OCI-M2 (cell line): Measurements from ENCODE around the gene PSMA7.

Source experiments
- DNase-seq: peaks from one replicate; lab custom pipeline; 2025; ENCODE audit not compliant: unreplicated experiment; lab: John Stamatoyannopoulos, UW

PSMA7 gene

DNA sequence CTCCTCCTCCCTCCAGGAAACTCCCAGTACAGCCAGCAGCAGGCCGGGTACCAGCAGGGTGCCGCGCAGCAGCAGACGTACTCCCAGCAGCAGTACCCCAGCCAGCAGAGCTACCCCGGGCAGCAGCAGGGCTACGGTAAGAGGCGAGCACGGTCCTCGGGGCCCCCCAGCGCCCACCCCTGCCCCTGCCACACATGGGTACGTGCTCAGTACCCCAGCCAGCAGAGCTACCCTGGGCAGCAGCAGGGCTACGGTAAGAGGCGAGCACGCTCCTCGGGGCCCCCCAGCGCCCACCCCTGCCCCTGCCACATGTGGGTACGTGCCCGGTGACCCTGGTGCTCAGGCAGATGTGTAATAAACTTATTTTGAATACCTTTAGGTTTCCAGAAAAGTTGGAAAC lies 29.5 kb upstream of the PSMA7 start:
- no peak for DNase-seq

DNA sequence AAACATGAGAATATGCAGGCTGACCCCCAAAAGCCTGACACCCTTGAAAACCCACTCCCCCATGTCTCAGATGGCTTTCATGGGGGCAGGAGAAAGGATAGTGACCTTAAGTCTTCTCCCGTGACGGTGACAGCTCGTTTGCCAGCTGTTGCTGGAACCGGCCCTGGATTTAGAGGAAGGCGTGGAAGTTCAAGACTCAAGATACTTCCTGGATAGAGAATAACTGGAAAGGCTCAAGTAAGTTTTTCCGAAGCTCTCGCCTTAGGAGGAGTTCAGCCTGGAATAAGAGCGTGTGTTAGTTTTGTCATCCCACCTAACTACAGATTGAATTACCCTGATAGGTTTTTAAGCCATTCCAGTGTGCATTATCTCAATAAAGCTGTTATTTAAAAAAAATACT lies 28.1 kb upstream of the PSMA7 start:
- DNase-seq = no peak

DNA sequence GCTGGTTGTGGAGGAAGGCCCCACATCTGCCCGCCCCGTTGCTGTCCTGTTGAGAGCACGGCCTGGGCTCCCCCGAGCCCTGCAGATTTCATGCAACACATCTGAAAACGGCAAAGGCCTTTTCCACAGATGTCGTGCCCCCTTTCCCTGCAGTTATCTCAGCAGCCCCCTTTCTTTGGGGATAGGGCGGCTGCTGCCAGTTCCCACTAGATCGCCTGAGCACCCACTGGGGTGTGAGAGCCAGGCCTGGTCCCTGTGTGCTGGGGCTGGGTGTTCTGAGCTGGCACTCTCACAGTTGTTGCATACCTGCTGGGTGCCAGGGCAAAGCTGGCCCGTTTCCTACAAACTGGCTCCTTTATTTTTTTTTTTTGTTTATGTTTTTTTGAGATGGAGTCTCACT lies 27.3 kb upstream of the PSMA7 start:
- no peak for DNase-seq

GRCh38 chr20:62168890-62169435 lies 25.8 kb upstream of the PSMA7 start:
- DNase-seq = no peak

GRCh38 chr20:62168061-62168460 lies 24.9 kb upstream of the PSMA7 start:
- DNase-seq = no peak

- no peak for DNase-seq
Measured at GRCh38 chr20:62167474-62167873, 24.3 kb upstream of the PSMA7 start.

DNA sequence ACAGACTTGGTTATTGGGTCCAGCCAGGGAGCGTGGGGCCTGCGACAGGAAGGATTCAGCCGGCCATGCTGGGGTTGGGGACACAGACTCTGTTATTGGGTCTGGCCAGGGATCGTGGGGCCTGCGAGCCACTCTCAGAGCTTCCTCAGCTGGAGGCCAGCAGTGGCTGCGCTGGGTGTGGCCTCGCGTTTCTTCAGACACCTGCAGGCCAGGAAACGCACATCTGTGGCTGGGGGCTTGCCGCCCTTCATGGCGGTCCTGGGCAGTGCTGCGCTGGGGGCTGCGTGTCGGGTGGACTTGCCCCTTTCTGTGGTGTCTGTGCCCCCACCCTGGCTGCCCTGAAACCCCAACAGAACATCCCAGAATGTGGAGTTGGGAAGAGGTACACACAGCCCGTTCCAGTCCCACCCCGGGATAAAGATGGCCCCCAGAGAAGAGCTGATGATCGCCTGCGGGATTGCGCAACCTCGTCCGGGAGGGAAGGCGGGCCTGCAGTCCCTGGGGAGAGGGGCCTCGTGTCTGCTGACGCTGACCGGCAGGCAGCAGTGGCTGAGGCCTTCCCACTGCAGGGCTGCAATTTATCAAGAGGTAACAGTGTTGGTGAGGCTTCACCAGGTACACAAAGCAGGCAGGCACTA lies 22.7 kb upstream of the PSMA7 start:
- no peak for DNase-seq

DNA sequence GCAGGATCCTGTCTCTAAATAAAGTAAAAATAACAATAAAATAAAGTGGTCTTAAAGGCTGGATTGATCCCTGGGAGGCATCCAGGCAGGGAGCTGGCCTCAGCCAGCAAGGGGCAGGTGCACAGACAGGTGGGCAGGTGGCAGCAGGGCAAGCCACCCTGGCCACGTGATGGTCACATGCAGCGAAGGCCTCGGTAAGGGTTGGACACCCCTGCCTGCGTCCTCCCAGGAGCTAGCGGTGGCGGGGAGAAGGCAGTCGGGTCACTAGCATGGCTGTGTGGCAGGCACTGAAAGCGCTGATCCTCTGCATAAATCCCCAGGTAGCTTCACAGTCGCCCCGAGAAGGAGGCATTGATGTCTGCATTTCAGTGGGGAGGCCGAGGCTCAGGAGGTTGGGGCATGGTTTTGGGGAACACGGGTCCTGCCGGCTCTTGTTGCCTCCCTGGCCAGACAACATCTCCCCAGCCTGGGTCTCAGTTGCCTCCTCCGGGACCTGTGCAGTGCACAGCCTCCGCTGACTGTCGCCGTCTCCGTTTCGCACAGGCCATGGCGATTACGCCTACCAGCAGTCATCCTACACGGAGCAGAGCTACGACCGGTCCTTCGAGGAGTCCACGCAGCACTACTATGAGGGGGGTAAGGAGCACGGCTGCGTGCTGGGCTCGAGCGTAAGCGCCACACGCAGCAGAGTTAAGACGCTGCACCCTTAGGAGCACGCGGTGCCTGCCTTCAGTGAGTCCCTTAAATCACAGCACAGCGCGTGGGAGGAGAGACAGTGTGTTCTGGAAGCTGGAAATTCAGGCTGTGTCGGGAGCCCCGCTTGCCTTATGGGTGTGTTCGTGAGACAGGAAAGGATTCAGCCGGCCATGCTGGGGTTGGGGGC lies 21.9 kb upstream of the PSMA7 start:
- DNase-seq = no peak

GRCh38 chr20:62163986-62164762 lies 21.0 kb upstream of the PSMA7 start:
- no peak for DNase-seq

GRCh38 chr20:62163485-62163865 lies 20.3 kb upstream of the PSMA7 start:
- DNase-seq = no peak

- no peak for DNase-seq
Measured at GRCh38 chr20:62162765-62163484, 19.7 kb upstream of the PSMA7 start.

DNA sequence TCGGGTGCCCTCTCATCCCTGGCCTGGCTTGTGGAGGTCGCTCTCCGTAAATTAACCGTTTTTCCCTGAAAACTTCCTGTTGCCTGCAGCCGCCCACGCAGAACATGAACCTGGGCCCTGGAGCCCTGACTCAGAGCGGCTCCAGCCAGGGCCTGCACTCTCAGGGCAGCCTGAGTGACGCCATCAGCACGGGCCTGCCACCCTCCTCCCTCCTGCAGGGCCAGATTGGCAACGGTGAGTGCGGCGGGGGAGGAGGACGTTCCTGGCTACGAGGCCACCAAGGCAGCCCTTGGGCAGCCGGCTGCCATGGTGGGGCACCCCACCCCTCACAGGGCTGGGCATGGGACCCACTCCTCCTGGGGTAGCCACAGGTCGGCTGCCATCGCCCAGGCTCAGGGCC lies 18.2 kb upstream of the PSMA7 start:
- no peak for DNase-seq

- no peak for DNase-seq
Measured at GRCh38 chr20:62160876-62161275, 17.7 kb upstream of the PSMA7 start.

DNA sequence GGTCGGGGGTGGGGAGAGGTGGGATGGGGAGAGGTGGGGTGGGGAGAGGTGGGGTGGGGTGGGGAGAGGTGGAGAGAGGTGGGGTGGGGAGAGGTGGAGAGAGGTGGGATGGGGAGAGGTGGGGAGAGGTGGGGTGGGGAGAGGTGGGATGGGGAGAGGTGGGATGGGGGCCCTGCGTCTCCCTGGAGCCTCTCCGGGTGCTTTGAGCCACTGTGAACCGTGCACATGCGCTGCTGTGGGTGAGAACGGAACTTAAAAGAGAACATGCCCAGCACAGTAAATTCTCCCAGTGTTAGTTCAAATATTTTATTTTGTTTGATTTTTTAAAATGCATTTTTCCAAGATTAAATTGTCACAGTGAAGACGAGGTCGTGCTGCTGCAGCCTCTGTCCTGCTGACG lies 17.1 kb upstream of the PSMA7 start:
- DNase-seq = no peak

GRCh38 chr20:62159839-62160238 lies 16.6 kb upstream of the PSMA7 start:
- DNase-seq = no peak

GRCh38 chr20:62159052-62159451 lies 15.9 kb upstream of the PSMA7 start:
- DNase-seq = no peak

- DNase-seq = no peak
Measured at GRCh38 chr20:62158541-62158940, 15.3 kb upstream of the PSMA7 start.

DNA sequence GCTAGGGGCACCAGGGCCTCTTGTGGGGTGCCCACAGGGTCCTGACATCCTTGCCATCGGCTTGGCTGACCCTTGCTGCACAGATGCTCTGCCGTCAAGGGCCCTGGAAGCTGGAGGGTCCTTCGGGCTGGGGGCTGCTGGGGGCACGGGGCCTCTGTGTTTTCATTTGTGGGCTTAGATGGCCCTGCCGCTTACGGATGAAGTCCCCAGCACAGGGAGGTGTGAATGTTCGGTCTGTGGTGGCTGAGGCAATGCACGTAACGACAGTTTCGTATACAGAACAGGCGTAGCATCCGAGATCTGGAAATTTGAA lies 14.8 kb upstream of the PSMA7 start:
- DNase-seq = no peak

GRCh38 chr20:62157387-62158087 lies 14.3 kb upstream of the PSMA7 start:
- no peak for DNase-seq

DNA sequence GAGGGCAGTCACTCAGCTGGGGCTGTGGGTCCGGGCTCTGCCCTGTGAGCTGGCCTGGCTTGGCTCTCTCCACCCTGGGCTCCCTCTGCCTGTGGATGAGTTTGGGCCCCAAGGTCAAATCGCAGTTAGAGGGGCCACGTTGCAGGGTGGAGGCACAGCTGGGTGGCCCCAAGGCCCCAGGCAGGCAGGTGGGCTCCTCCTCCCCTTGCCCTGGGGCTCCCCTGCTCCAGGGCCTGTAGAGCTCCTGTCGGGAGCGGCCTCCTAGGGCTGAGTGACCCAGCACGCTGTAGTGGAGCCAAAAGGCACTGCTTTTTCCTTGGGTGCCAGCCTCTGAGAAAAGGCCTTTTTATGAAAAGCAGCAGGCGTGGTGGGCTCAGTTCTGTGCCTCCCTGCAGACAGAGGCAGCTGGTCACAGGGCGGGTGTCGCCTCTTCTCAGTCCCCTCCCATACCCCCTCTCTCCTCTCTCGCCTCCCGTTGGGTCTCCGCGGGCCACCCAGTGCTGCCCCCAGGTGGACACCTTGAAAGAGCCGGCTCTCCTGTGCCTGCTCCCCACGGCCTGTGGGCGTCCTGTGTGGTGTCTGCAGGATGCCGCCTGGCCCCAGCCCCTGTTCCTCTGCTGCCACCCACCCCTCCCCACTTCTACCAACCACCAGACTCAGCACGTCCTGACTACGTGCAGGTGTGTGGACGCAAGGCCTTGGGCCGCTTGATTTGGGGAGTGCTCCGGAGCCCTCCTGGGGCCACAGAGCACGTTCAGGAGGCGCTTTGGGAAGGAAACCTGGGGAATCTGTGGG lies 13.6 kb upstream of the PSMA7 start:
- no peak for DNase-seq
